22Rv1 (cell line): Measurements from ENCODE around the gene OVCA2.

Source experiments
- CTCF ChIP-seq: fragments of 450-650 bp; IDR thresholded peaks from 2 replicates; pipeline ENCODE4 v1.5.1; 2017; ENCODE audit warnings: mild to moderate bottlenecking
- ZFX ChIP-seq: fragments of 450-650 bp; IDR thresholded peaks from 2 replicates; pipeline ENCODE4 v1.6.1; 2017; ENCODE audit warnings: antibody characterized with exemption, borderline replicate concordance

- no peak for TF ChIP-seq CTCF
- no peak for TF ChIP-seq ZFX
Observed at GRCh38 chr17:2028234-2028614, 13.6 kb upstream of the OVCA2 start.
